ENCODE results near the gene SLC28A2. TPM values are rescaled to one million over a fixed set of nuclear protein-coding genes. Genes with fewer than 3 reads are reported as not detected.

The SLC28A2 gene
- polyA plus RNA-seq, 1 of the 3 experiments (the other 2 are of a cell fraction), result not detected

DNA sequence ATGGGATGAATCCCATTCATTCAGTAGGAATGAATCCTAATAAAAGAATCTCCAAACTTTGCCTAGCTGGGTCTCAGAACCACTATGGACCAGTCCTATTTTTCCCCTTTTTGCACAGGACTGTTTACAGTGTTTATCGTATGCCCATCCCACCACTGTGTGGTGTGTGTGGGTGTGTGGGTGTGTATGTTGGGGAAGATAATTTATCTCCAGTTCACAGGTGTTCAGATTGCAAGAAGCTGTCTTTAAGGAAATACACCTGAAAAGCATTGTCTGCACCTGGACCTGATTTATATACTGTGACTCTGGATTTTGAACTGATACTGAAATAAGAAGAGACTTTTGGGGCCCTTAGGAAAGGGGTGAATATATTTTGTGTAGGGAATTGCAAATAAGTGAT is 39.5 kb upstream of the SLC28A2 start (continued):
- TF ChIP-seq, protein P1, sequence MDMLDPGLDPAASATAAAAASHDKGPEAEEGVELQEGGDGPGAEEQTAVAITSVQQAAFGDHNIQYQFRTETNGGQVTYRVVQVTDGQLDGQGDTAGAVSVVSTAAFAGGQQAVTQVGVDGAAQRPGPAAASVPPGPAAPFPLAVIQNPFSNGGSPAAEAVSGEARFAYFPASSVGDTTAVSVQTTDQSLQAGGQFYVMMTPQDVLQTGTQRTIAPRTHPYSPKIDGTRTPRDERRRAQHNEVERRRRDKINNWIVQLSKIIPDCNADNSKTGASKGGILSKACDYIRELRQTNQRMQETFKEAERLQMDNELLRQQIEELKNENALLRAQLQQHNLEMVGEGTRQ (IDR thresholded peaks at IDR 0.05; ENCODE audit: borderline replicate concordance, low read depth, low read length), result no peak

DNA sequence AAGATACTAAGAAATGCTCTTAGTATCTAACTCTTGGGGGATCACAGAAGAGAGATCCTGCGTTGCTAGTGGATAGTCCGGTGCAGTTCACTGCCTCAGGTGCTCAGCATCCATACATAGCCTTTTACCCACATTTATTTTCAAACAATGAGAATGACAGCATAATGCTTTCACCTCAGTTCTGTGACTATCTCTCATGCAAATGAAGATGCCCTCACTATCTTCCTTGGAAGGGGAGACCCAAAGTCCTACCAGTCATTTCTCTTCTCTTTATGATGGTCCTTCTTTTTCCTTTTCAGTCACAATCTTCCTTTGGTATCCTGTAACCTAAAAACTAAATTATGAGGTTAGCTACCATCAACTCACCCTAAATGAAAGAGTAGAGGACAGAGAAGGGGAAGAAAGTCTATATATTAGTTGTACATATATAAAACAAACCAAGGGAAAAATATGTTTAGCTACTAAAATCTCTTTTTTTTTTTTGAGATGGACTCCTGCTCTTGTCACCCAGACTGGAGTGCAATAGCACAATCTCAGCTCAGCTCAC is 30.9 kb upstream of the SLC28A2 start:
- no peak for TF ChIP-seq FOXM1 (IDR thresholded peaks at IDR 0.05; ENCODE audit: low read depth)
- TF ChIP-seq, protein P2, sequence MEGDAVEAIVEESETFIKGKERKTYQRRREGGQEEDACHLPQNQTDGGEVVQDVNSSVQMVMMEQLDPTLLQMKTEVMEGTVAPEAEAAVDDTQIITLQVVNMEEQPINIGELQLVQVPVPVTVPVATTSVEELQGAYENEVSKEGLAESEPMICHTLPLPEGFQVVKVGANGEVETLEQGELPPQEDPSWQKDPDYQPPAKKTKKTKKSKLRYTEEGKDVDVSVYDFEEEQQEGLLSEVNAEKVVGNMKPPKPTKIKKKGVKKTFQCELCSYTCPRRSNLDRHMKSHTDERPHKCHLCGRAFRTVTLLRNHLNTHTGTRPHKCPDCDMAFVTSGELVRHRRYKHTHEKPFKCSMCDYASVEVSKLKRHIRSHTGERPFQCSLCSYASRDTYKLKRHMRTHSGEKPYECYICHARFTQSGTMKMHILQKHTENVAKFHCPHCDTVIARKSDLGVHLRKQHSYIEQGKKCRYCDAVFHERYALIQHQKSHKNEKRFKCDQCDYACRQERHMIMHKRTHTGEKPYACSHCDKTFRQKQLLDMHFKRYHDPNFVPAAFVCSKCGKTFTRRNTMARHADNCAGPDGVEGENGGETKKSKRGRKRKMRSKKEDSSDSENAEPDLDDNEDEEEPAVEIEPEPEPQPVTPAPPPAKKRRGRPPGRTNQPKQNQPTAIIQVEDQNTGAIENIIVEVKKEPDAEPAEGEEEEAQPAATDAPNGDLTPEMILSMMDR (IDR thresholded peaks at IDR 0.05), result no peak
- TF ChIP-seq TAF1 (IDR thresholded peaks at IDR 0.05; ENCODE audit: borderline replicate concordance, low read depth, low read length), result no peak
- TF ChIP-seq RFX5 (IDR thresholded peaks at IDR 0.05; ENCODE audit: low read length), result no peak
- TF ChIP-seq, protein P3, sequence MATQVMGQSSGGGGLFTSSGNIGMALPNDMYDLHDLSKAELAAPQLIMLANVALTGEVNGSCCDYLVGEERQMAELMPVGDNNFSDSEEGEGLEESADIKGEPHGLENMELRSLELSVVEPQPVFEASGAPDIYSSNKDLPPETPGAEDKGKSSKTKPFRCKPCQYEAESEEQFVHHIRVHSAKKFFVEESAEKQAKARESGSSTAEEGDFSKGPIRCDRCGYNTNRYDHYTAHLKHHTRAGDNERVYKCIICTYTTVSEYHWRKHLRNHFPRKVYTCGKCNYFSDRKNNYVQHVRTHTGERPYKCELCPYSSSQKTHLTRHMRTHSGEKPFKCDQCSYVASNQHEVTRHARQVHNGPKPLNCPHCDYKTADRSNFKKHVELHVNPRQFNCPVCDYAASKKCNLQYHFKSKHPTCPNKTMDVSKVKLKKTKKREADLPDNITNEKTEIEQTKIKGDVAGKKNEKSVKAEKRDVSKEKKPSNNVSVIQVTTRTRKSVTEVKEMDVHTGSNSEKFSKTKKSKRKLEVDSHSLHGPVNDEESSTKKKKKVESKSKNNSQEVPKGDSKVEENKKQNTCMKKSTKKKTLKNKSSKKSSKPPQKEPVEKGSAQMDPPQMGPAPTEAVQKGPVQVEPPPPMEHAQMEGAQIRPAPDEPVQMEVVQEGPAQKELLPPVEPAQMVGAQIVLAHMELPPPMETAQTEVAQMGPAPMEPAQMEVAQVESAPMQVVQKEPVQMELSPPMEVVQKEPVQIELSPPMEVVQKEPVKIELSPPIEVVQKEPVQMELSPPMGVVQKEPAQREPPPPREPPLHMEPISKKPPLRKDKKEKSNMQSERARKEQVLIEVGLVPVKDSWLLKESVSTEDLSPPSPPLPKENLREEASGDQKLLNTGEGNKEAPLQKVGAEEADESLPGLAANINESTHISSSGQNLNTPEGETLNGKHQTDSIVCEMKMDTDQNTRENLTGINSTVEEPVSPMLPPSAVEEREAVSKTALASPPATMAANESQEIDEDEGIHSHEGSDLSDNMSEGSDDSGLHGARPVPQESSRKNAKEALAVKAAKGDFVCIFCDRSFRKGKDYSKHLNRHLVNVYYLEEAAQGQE (IDR thresholded peaks at IDR 0.05; ENCODE audit: low read depth, low read length), result no peak
- TF ChIP-seq YY1 (IDR thresholded peaks at IDR 0.05; ENCODE audit: low read depth), result no peak
- no peak for TF ChIP-seq JUND (IDR thresholded peaks at IDR 0.05)
- TF ChIP-seq TCF12 (IDR thresholded peaks at IDR 0.05), result no peak
- no peak for TF ChIP-seq FOSL2 (IDR thresholded peaks at IDR 0.05; ENCODE audit: borderline replicate concordance, low read depth)
- TF ChIP-seq NRF1 (IDR thresholded peaks at IDR 0.05; ENCODE audit: low read depth, low read length), result no peak
- no peak for TF ChIP-seq MEF2A (IDR thresholded peaks at IDR 0.05; ENCODE audit: borderline replicate concordance, low read depth)
- no peak for TF ChIP-seq RCOR1 (IDR thresholded peaks at IDR 0.05; ENCODE audit: low read length)
- no peak for TF ChIP-seq RAD21 (IDR thresholded peaks at IDR 0.05; ENCODE audit: low read length)
- TF ChIP-seq MXI1 (IDR thresholded peaks at IDR 0.05; ENCODE audit: low read depth, low read length), result no peak
- TF ChIP-seq, protein P4, sequence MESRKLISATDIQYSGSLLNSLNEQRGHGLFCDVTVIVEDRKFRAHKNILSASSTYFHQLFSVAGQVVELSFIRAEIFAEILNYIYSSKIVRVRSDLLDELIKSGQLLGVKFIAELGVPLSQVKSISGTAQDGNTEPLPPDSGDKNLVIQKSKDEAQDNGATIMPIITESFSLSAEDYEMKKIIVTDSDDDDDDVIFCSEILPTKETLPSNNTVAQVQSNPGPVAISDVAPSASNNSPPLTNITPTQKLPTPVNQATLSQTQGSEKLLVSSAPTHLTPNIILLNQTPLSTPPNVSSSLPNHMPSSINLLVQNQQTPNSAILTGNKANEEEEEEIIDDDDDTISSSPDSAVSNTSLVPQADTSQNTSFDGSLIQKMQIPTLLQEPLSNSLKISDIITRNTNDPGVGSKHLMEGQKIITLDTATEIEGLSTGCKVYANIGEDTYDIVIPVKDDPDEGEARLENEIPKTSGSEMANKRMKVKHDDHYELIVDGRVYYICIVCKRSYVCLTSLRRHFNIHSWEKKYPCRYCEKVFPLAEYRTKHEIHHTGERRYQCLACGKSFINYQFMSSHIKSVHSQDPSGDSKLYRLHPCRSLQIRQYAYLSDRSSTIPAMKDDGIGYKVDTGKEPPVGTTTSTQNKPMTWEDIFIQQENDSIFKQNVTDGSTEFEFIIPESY (IDR thresholded peaks at IDR 0.05; ENCODE audit: borderline replicate concordance, low read depth), result no peak
- TF ChIP-seq ELF1 (IDR thresholded peaks at IDR 0.05), result no peak
- TF ChIP-seq RXRA (IDR thresholded peaks at IDR 0.05; ENCODE audit: borderline replicate concordance, low read depth), result no peak
- TF ChIP-seq, protein P1 (IDR thresholded peaks at IDR 0.05; ENCODE audit: borderline replicate concordance, low read depth, low read length), result no peak
- ChIA-PET CTCF (interaction anchor here (1.0 to 2.1 kb wide), 2 partner anchors 11 to 16 kb away, joined by 6 read pairs; no protein-coding TSS in a partner anchor), POLR2A (no interaction called here)
- H3K4me1 ChIP-seq (ENCODE audit: control insufficient read depth in 1 of 2, insufficient read depth in 2 of 2, low read depth in 1 of 2, low read length in 1 of 2), result no peaks in the 10 kb centered on the region
- no peak overlapping the region for H3K4me2 ChIP-seq
- WGBS (ENCODE audit: low lambda C conversion rate), result 81% methylated on average over 2 of the region's 2 CpGs
- peaks cover 5% of the 10 kb centered on the region; the same call in 1 of the 2 replicates for H3K27me3 ChIP-seq (ENCODE audit: insufficient read depth)
- no peaks in the 10 kb centered on the region for H3K36me3 ChIP-seq (replicated peaks in 1 of 2; ENCODE audit: control insufficient read depth in 1 of 2, insufficient read depth in 2 of 2, low read length in 1 of 2)
- no peaks in the 10 kb centered on the region for H3F3A ChIP-seq (replicated peaks; ENCODE audit: insufficient read depth)
- no peak for DNase-seq
- no peaks in the 10 kb centered on the region for H3K9me3 ChIP-seq
- no peak overlapping the region for H3K27ac ChIP-seq (ENCODE audit: low read depth in 2 of 2, low read length in 1 of 2)
- no peak overlapping the region for H3K4me3 ChIP-seq (ENCODE audit: low read depth in 2 of 2, low read length in 1 of 2)
- H3K9ac ChIP-seq, result no peak overlapping the region
- no peaks in the 10 kb centered on the region for H3K79me2 ChIP-seq (ENCODE audit: insufficient read depth)
- H3K9me2 ChIP-seq, result no peaks in the 10 kb centered on the region
- H2AFZ ChIP-seq (ENCODE audit: low read depth), result no peak overlapping the region
- H4K20me1 ChIP-seq (ENCODE audit: insufficient read depth), result no peaks in the 10 kb centered on the region
